Activated CD4-positive, alpha-beta memory T cell treated with anti-CD3 and anti-CD28 coated beads for 36 hours (primary cell): ENCODE data around the gene IFT25. TPM values are rescaled to one million over a fixed set of nuclear protein-coding genes. Genes with fewer than 3 reads are reported as not detected.
"Not testable (repeated sequence)": the region's sequence is repeated elsewhere in the genome, so short reads cannot be mapped to it uniquely, and the experiment has no call there.

Experiments used
- CTCF ChIA-PET: fragments of 350-600 bp; sonication (Branson Sonifier 250); formaldehyde crosslinking; loops from one replicate; lab custom pipeline; 2021; ENCODE audit warnings: antibody characterized with exemption, inconsistent platforms; lab: Charles Lee
- POLR2A ChIA-PET: fragments of 350-600 bp; sonication (Branson Sonifier 250); formaldehyde crosslinking; loops from one replicate; lab custom pipeline; 2021; ENCODE audit warnings: antibody characterized with exemption; lab: Charles Lee
- DNase-seq: peaks from one replicate; pipeline ENCODE4 v3.0.0-alpha.2; 2020
- H3K27ac Mint-ChIP-seq: one replicate; pipeline ENCODE4 v1.8.0; 2021; ENCODE audit warnings: mixed read lengths
- H3K27me3 Mint-ChIP-seq: one replicate; pipeline ENCODE4 v1.8.0; 2021; ENCODE audit warnings: mixed read lengths
- H3K36me3 Mint-ChIP-seq: one replicate; pipeline ENCODE4 v1.8.0; 2021; ENCODE audit warnings: mixed read lengths
- H3K4me1 Mint-ChIP-seq: one replicate; pipeline ENCODE4 v1.8.0; 2021; ENCODE audit warnings: low read depth, mixed read lengths
- H3K4me3 Mint-ChIP-seq: one replicate; pipeline ENCODE4 v1.8.0; 2021; ENCODE audit warnings: mild to moderate bottlenecking, mixed read lengths
- H3K9me3 Mint-ChIP-seq: one replicate; pipeline ENCODE4 v1.8.0; 2021; ENCODE audit warnings: mixed read lengths
- intact Hi-C: fragments of 100-400 bp; cut with micrococcal nuclease; formaldehyde crosslinking; loops from one replicate; pipeline ENCODE4 v1.15.1; 2023
- total RNA-seq, 2 experiments: library from RNA; stranded (reverse); gene quantifications; one replicate each; pipeline ENCODE4 v1.2.3, GENCODE V29; 2021

The IFT25 gene
- total RNA-seq, 2 experiments from 2014 or later, result 52.5 to 60.3 TPM

- no peaks in the 10 kb centered on the region for H3K27me3 Mint-ChIP-seq
- intact Hi-C loops, result no loop called here
- H3K36me3 Mint-ChIP-seq, result peaks cover 26% of the 10 kb centered on the region
- no peaks in the 10 kb centered on the region for H3K9me3 Mint-ChIP-seq
- POLR2A ChIA-PET, result no interaction called here
- DNase-seq, result no peak
- no peak overlapping the region for H3K4me3 Mint-ChIP-seq
- CTCF ChIA-PET, result interaction anchor here (0.7 to 2.3 kb wide), 2 partner anchors 12 to 111 kb away, joined by 4 to 11 read pairs; no protein-coding TSS in a partner anchor
- H3K27ac Mint-ChIP-seq, result no peak overlapping the region
- H3K4me1 Mint-ChIP-seq, result no peaks in the 10 kb centered on the region
Observed at GRCh38 chr1:53971718-53972117, 26.2 kb upstream of the IFT25 start.

- H3K27ac Mint-ChIP-seq, H3K27me3 Mint-ChIP-seq, POLR2A ChIA-PET, H3K4me1 Mint-ChIP-seq, H3K9me3 Mint-ChIP-seq, DNase-seq, intact Hi-C loops, H3K4me3 Mint-ChIP-seq: not testable (repeated sequence)
- CTCF ChIA-PET, result interaction anchor here (0.9 kb wide), 1 partner anchor 91 kb away, joined by 3 read pairs; no protein-coding TSS in a partner anchor
- peaks cover 34% of the 10 kb centered on the region for H3K36me3 Mint-ChIP-seq
Observed at GRCh38 chr1:53969323-53969722, 23.8 kb upstream of the IFT25 start.

GRCh38 chr1:53968125-53968513 is 22.6 kb upstream of the IFT25 start:
- peaks cover 37% of the 10 kb centered on the region for H3K36me3 Mint-ChIP-seq
- CTCF ChIA-PET, result no interaction called here
- no peak for DNase-seq
- H3K4me1 Mint-ChIP-seq, result no peaks in the 10 kb centered on the region
- POLR2A ChIA-PET, result no interaction called here
- H3K9me3 Mint-ChIP-seq, result no peaks in the 10 kb centered on the region
- H3K27ac Mint-ChIP-seq, result no peak overlapping the region
- intact Hi-C loops, result no loop called here
- H3K27me3 Mint-ChIP-seq, result no peaks in the 10 kb centered on the region
- H3K4me3 Mint-ChIP-seq, result no peak overlapping the region

- no peak overlapping the region for H3K4me3 Mint-ChIP-seq
- CTCF ChIA-PET, result no interaction called here
- POLR2A ChIA-PET, result no interaction called here
- no peak for DNase-seq
- peaks cover 37% of the 10 kb centered on the region for H3K36me3 Mint-ChIP-seq
- H3K4me1 Mint-ChIP-seq, result no peaks in the 10 kb centered on the region
- no peaks in the 10 kb centered on the region for H3K9me3 Mint-ChIP-seq
- intact Hi-C loops, result no loop called here
- H3K27me3 Mint-ChIP-seq, result no peaks in the 10 kb centered on the region
- no peak overlapping the region for H3K27ac Mint-ChIP-seq
Observed at GRCh38 chr1:53967409-53968124, 22.1 kb upstream of the IFT25 start.

GRCh38 chr1:53966794-53967193 is 21.3 kb upstream of the IFT25 start:
- H3K27ac Mint-ChIP-seq, result no peak overlapping the region
- no peaks in the 10 kb centered on the region for H3K27me3 Mint-ChIP-seq
- ChIA-PET POLR2A (no interaction called here), CTCF (interaction anchor here (0.9 to 1.5 kb wide), 2 partner anchors 88 to 106 kb away, joined by 3 to 4 read pairs; no protein-coding TSS in a partner anchor)
- intact Hi-C loops, result no loop called here
- no peak for DNase-seq
- peaks cover 44% of the 10 kb centered on the region for H3K36me3 Mint-ChIP-seq
- no peak overlapping the region for H3K4me3 Mint-ChIP-seq
- H3K4me1 Mint-ChIP-seq, result no peaks in the 10 kb centered on the region
- no peaks in the 10 kb centered on the region for H3K9me3 Mint-ChIP-seq

- ChIA-PET CTCF (interaction anchor here (1.1 kb wide), 1 partner anchor 103 kb away, joined by 4 read pairs; no protein-coding TSS in a partner anchor), POLR2A (no interaction called here)
- DNase-seq, result no peak
- no peaks in the 10 kb centered on the region for H3K27me3 Mint-ChIP-seq
- H3K4me1 Mint-ChIP-seq, result no peaks in the 10 kb centered on the region
- H3K36me3 Mint-ChIP-seq, result peaks cover 41% of the 10 kb centered on the region
- no peak overlapping the region for H3K4me3 Mint-ChIP-seq
- intact Hi-C loops, result no loop called here
- H3K27ac Mint-ChIP-seq, result no peak overlapping the region
- H3K9me3 Mint-ChIP-seq, result no peaks in the 10 kb centered on the region
Observed at GRCh38 chr1:53964109-53964508, 18.6 kb upstream of the IFT25 start.

GRCh38 chr1:53963460-53963859 is 18.0 kb upstream of the IFT25 start:
- Mint-ChIP-seq H3K27me3 (no peaks in the 10 kb centered on the region), H3K27ac (no peak overlapping the region), H3K36me3 (peaks cover 38% of the 10 kb centered on the region), H3K4me3 (no peak overlapping the region), H3K9me3 (no peaks in the 10 kb centered on the region), H3K4me1 (no peaks in the 10 kb centered on the region)
- DNase-seq, result no peak
- POLR2A ChIA-PET, result no interaction called here
- intact Hi-C loops, result no loop called here
- CTCF ChIA-PET, result interaction anchor here (1.1 to 1.8 kb wide), 2 partner anchors 14 to 103 kb away, joined by 4 read pairs; no protein-coding TSS in a partner anchor

- Mint-ChIP-seq H3K27ac (no peak overlapping the region), H3K4me1 (no peaks in the 10 kb centered on the region), H3K4me3 (no peak overlapping the region), H3K9me3 (no peaks in the 10 kb centered on the region), H3K27me3 (no peaks in the 10 kb centered on the region), H3K36me3 (peaks cover 32% of the 10 kb centered on the region)
- intact Hi-C loops, result no loop called here
- no peak for DNase-seq
- CTCF ChIA-PET, result interaction anchor here (1.1 to 5.3 kb wide), 3 partner anchors 13 to 103 kb away, joined by 4 to 211 read pairs (median 4); no protein-coding TSS in a partner anchor
- POLR2A ChIA-PET, result no interaction called here
Observed at GRCh38 chr1:53962395-53962794, 16.9 kb upstream of the IFT25 start.

GRCh38 chr1:53959664-53960250 is 14.3 kb upstream of the IFT25 start:
- no peak for DNase-seq
- ChIA-PET POLR2A (interaction anchor here (2.0 kb wide), 1 partner anchor 98 kb away, joined by 6 read pairs; no protein-coding TSS in a partner anchor), CTCF (interaction anchor here (0.6 to 5.3 kb wide), 42 partner anchors 11 to 1290 kb away, joined by 3 to 211 read pairs (median 4); partner anchors contain the start of genes IFT25, LRRC42, NDC1 and TMEM59)
- Mint-ChIP-seq H3K27me3 (no peaks in the 10 kb centered on the region), H3K4me3 (no peak overlapping the region), H3K4me1 (peaks cover 8% of the 10 kb centered on the region), H3K9me3 (no peaks in the 10 kb centered on the region), H3K36me3 (peaks cover 22% of the 10 kb centered on the region), H3K27ac (no peak overlapping the region)
- intact Hi-C loops, result loop anchor here (1.0 kb wide), 2 partner anchors 81 to 98 kb away; no protein-coding TSS in a partner anchor

GRCh38 chr1:53957194-53957818 is 11.8 kb upstream of the IFT25 start:
- POLR2A ChIA-PET, result no interaction called here
- H3K36me3 Mint-ChIP-seq, result peaks cover 27% of the 10 kb centered on the region
- CTCF ChIA-PET, result interaction anchor here (1.3 to 5.3 kb wide), 6 partner anchors 8 to 98 kb away, joined by 4 to 211 read pairs (median 27); no protein-coding TSS in a partner anchor

GRCh38 chr1:53956308-53957168 is 11.0 kb upstream of the IFT25 start:
- H3K36me3 Mint-ChIP-seq, result peaks cover 22% of the 10 kb centered on the region
- ChIA-PET CTCF (interaction anchor here (1.2 to 2.0 kb wide), 5 partner anchors 8 to 96 kb away, joined by 3 to 20 read pairs (median 4); no protein-coding TSS in a partner anchor), POLR2A (no interaction called here)
- H3K4me1 Mint-ChIP-seq, result peaks cover 8% of the 10 kb centered on the region
- no peaks in the 10 kb centered on the region for H3K27me3 Mint-ChIP-seq
- H3K9me3 Mint-ChIP-seq, result no peaks in the 10 kb centered on the region
- intact Hi-C loops, result no loop called here
- H3K4me3 Mint-ChIP-seq, result no peak overlapping the region
- no peak for DNase-seq
- no peak overlapping the region for H3K27ac Mint-ChIP-seq

More at GRCh38 chr1:53957194-53957818, 11.8 kb upstream of the IFT25 start:
- Mint-ChIP-seq H3K9me3 (no peaks in the 10 kb centered on the region), H3K4me3 (no peak overlapping the region), H3K27me3 (no peaks in the 10 kb centered on the region), H3K27ac (peak overlapping the region; percentile 23), H3K4me1 (peaks cover 8% of the 10 kb centered on the region)
- no peak for DNase-seq
- intact Hi-C loops, result no loop called here
